ENCODE measurements around the gene RAD23B. TPM values are rescaled to one million over a fixed set of nuclear protein-coding genes. Genes with fewer than 3 reads are reported as not detected.
"Not testable (repeated sequence)": the region's sequence is repeated elsewhere in the genome, so short reads cannot be mapped to it uniquely, and the experiment has no call there.

RAD23B gene
- total and polyA plus RNA-seq, 2 of the 13 experiments (the other 11 are each of a cell fraction or from before 2014, with no cell fraction given) = 133 to 156 TPM

- TF ChIP-seq ZNF770 (CRISPR knock-in tag; IDR thresholded peaks at IDR 0.05) (peak; percentile 39; the same call in 1 of the 2 replicates), NR2F6 (CRISPR knock-in tag; IDR thresholded peaks at IDR 0.05) (0 out of 2 replicates have a peak, but pooled peaks have one; percentile 14), RXRA (CRISPR knock-in tag; IDR thresholded peaks at IDR 0.05) (peak; percentile 31; the same call in 1 of the 2 replicates), RARA (CRISPR knock-in tag; IDR thresholded peaks at IDR 0.05) (peak; percentile 78), POGZ (CRISPR knock-in tag; IDR thresholded peaks at IDR 0.05) (peak; percentile 41; the same call in 1 of the 2 replicates), SKI (IDR thresholded peaks at IDR 0.05; ENCODE audit: partially characterized antibody) (peak; percentile 25), ZMYM4 (CRISPR knock-in tag; IDR thresholded peaks at IDR 0.05) (0 out of 2 replicates have a peak, but pooled peaks have one; percentile 23), SALL1 (CRISPR knock-in tag; IDR thresholded peaks at IDR 0.05) (peak; percentile 30; the same call in 1 of the 2 replicates), ONECUT2 (CRISPR knock-in tag; IDR thresholded peaks at IDR 0.05) (0 out of 2 replicates have a peak, but pooled peaks have one; percentile 26), SOX6 (CRISPR knock-in tag; IDR thresholded peaks at IDR 0.05) (0 out of 2 replicates have a peak, but pooled peaks have one; percentile 3), ZNF121 (CRISPR knock-in tag; IDR thresholded peaks at IDR 0.05) (peak; percentile 67), ARID5B (CRISPR knock-in tag; IDR thresholded peaks at IDR 0.05) (peak; percentile 34; the same call in 1 of the 2 replicates), ADNP (CRISPR knock-in tag; IDR thresholded peaks at IDR 0.05) (0 out of 2 replicates have a peak, but pooled peaks have one; percentile 14)
- FAIRE-seq; H2AFZ ChIP-seq (ENCODE audit: low read length); H3K79me2 ChIP-seq (ENCODE audit: insufficient read depth, low read length); DNase-seq (ENCODE audit: low spot score); H4K20me1 ChIP-seq (ENCODE audit: insufficient read depth, low read length); ATAC-seq; H3K36me3 ChIP-seq (replicated peaks in 1 of 2; ENCODE audit: control insufficient read depth in 1 of 2, insufficient read depth in 2 of 2, low read length in 2 of 2); in situ Hi-C loops (cut with HindIII; ENCODE audit: extremely low pct_ligation_motif_present, low pct_unique_long_range_greater_than_20kb); intact Hi-C loops (cut with micrococcal nuclease; ENCODE audit: unreplicated experiment); BruUV-seq (replicated peaks); H3K9ac ChIP-seq (ENCODE audit: insufficient read depth, low read depth, low read length); CTCF ChIA-PET (ENCODE audit: low intra/inter-chr PET ratio, low total read pairs); H3K27me3 ChIP-seq (ENCODE audit: control insufficient read depth in 1 of 2, insufficient read depth in 2 of 2, low read length in 2 of 2); H3K9me3 ChIP-seq (ENCODE audit: low read length); TF ChIP-seq NR2F6, SOX6 (IDR thresholded peaks at IDR 0.05): not testable (repeated sequence)
- 52% methylated on average over 13 of the region's 13 CpGs for WGBS (ENCODE audit: low lambda C conversion rate)
- Histone ChIP-seq H3K4me3 (replicated peaks in 1 of 3; ENCODE audit: insufficient read depth in 1 of 3, low read depth in 2 of 3, low read length in 3 of 3) (peak overlapping the region in 2 of 3 experiments; percentile 27 to 39; a peak in 2 of 6 replicates), H3K4me2 (ENCODE audit: low read depth, low read length) (peak overlapping the region; percentile 66), H3K27ac (ENCODE audit: extremely low read length, insufficient read depth, low read length) (peak overlapping the region; percentile 51), H3K4me1 (ENCODE audit: insufficient read depth, low read length) (peaks cover 29% of the 10 kb centered on the region)
- POLR2A ChIA-PET = interaction anchor here (0.8 to 2.5 kb wide), 6 partner anchors 8 to 28 kb away, joined by 3 to 29 read pairs (median 14); partner anchors contain the start of gene RAD23B
Observed at GRCh38 chr9:107259751-107260313, 23.2 kb upstream of the RAD23B start.

Measured in HepG2 (cell line).